ENCODE measurements around the gene SCARB1.

SCARB1 gene

GRCh38 chr12:124749725-124750124, 113.9 kb downstream of the SCARB1 start:
- no peak for DNase-seq (ENCODE audit: low read depth in 2 of 2, low spot score in 1 of 2)

- no peak for DNase-seq (ENCODE audit: low read depth in 2 of 2, low spot score in 1 of 2)
These were observed 116.1 kb downstream of the SCARB1 start for GRCh38 chr12:124747426-124748161.

GRCh38 chr12:124746649-124747425, 116.8 kb downstream of the SCARB1 start:
- no peak for DNase-seq (ENCODE audit: low read depth in 2 of 2, low spot score in 1 of 2)

GRCh38 chr12:124745891-124746570, 117.6 kb downstream of the SCARB1 start:
- DNase-seq (ENCODE audit: low read depth in 2 of 2, low spot score in 1 of 2) = no peak

- no peak for DNase-seq (ENCODE audit: low read depth in 2 of 2, low spot score in 1 of 2)
These were observed 118.2 kb downstream of the SCARB1 start for GRCh38 chr12:124745465-124745890.

GRCh38 chr12:124744659-124745464, 118.8 kb downstream of the SCARB1 start:
- DNase-seq (ENCODE audit: low read depth in 2 of 2, low spot score in 1 of 2) = no peak

- DNase-seq (ENCODE audit: low read depth in 2 of 2, low spot score in 1 of 2) = no peak
These were observed 119.4 kb downstream of the SCARB1 start for GRCh38 chr12:124744273-124744640.

GRCh38 chr12:124743479-124744272, 120.0 kb downstream of the SCARB1 start:
- no peak for DNase-seq (ENCODE audit: low read depth in 2 of 2, low spot score in 1 of 2)

GRCh38 chr12:124742678-124743077, 121.0 kb downstream of the SCARB1 start:
- no peak for DNase-seq (ENCODE audit: low read depth in 2 of 2, low spot score in 1 of 2)

- no peak for DNase-seq (ENCODE audit: low read depth in 2 of 2, low spot score in 1 of 2)
These were observed 121.6 kb downstream of the SCARB1 start for GRCh38 chr12:124742111-124742510.

- no peak for DNase-seq (ENCODE audit: low read depth in 2 of 2, low spot score in 1 of 2)
These were observed 122.5 kb downstream of the SCARB1 start for GRCh38 chr12:124741211-124741610.

- DNase-seq (ENCODE audit: low read depth in 2 of 2, low spot score in 1 of 2) = no peak
These were observed 123.0 kb downstream of the SCARB1 start for GRCh38 chr12:124740691-124741137.

GRCh38 chr12:124739953-124740561, 123.6 kb downstream of the SCARB1 start:
- DNase-seq (ENCODE audit: low read depth in 2 of 2, low spot score in 1 of 2) = no peak

GRCh38 chr12:124738636-124739467, 124.8 kb downstream of the SCARB1 start:
- DNase-seq (ENCODE audit: low read depth in 2 of 2, low spot score in 1 of 2) = no peak

- no peak for DNase-seq (ENCODE audit: low read depth in 2 of 2, low spot score in 1 of 2)
These were observed 125.7 kb downstream of the SCARB1 start for GRCh38 chr12:124737772-124738635.

- no peak for DNase-seq (ENCODE audit: low read depth in 2 of 2, low spot score in 1 of 2)
These were observed 126.6 kb downstream of the SCARB1 start for GRCh38 chr12:124737040-124737419.

GRCh38 chr12:124736115-124737039, 127.3 kb downstream of the SCARB1 start:
- no peak for DNase-seq (ENCODE audit: low read depth in 2 of 2, low spot score in 1 of 2)
